CD14-positive monocyte (primary cell): ENCODE results near the gene IRF2BP2. TPM values are rescaled to one million over a fixed set of nuclear protein-coding genes. Genes with fewer than 3 reads are reported as not detected.

ENCODE experiments used
- DNase-seq, 3 donors: peaks; one replicate each; pipeline ENCODE4 v3.0.0-alpha.2; 2011 to 2022
- H2AFZ ChIP-seq: 2 replicates; pipeline ENCODE4 v1.6.0; 2012; ENCODE audit warnings: mild to moderate bottlenecking, low read depth, low read length, inconsistent platforms; ENCODE audit not compliant: insufficient read depth, poor library complexity, severe bottlenecking
- H3K27ac ChIP-seq, 2 donors: 1 replicate in 1 of 2; 2 replicates in 1 of 2; pipeline ENCODE4 v1.5.1; 2012 to 2013; ENCODE audit warnings: low read length in 2 of 2, control low read depth in 1 of 2, inconsistent platforms in 1 of 2, low read depth in 1 of 2, mild to moderate bottlenecking in 1 of 2
- H3K27me3 ChIP-seq, 2 donors: one replicate each; pipeline versions ENCODE4 v1.6.0 to v1.6.1; 2011 to 2013; ENCODE audit warnings: low read length in 2 of 2; ENCODE audit not compliant: control insufficient read depth in 2 of 2, insufficient read depth in 2 of 2
- H3K36me3 ChIP-seq, 2 donors: replicated peaks in 1 of 2; 1 replicate in 1 of 2; 2 replicates in 1 of 2; pipeline versions ENCODE4 v1.5.1 to v1.6.1; 2012 to 2013; ENCODE audit warnings: low read length in 2 of 2, control low read depth in 1 of 2, inconsistent platforms in 1 of 2, mild to moderate bottlenecking in 1 of 2; ENCODE audit not compliant: insufficient read depth in 2 of 2, control insufficient read depth in 1 of 2
- H3K4me1 ChIP-seq, 2 donors: 1 replicate in 1 of 2; 2 replicates in 1 of 2; pipeline versions ENCODE4 v1.5.1 to v1.6.1; 2012 to 2013; ENCODE audit warnings: low read length in 2 of 2, control low read depth in 1 of 2, inconsistent platforms in 1 of 2, mild to moderate bottlenecking in 1 of 2, moderate library complexity in 1 of 2; ENCODE audit not compliant: insufficient read depth in 2 of 2, control insufficient read depth in 1 of 2
- H3K4me2 ChIP-seq: replicated peaks from 2 replicates; pipeline ENCODE3; 2012; ENCODE audit warnings: low read length, moderate library complexity, mild to moderate bottlenecking; ENCODE audit not compliant: poor library complexity, severe bottlenecking; ENCODE audit errors: extremely low read depth
- H3K4me3 ChIP-seq, 3 experiments: fragments of 200-600 bp in 1 of 3; sonication (generic) in 1 of 3; replicated peaks in 1 of 3; 1 replicate in 2 of 3; 2 replicates in 1 of 3; pipeline ENCODE4 v1.5.1; 2011 to 2013; ENCODE audit warnings: low read length in 3 of 3, mild to moderate bottlenecking in 3 of 3, control low read depth in 2 of 3, low read depth in 2 of 3, inconsistent platforms in 1 of 3, moderate library complexity in 1 of 3
- H3K79me2 ChIP-seq: 2 replicates; pipeline ENCODE4 v1.6.0; 2012; ENCODE audit warnings: mild to moderate bottlenecking, control low read depth, inconsistent platforms, low read length, moderate library complexity; ENCODE audit not compliant: insufficient read depth
- H3K9ac ChIP-seq: 2 replicates; pipeline ENCODE4 v1.6.0; 2017; ENCODE audit warnings: low read length, mild to moderate bottlenecking; ENCODE audit not compliant: insufficient read depth, poor library complexity, severe bottlenecking
- H3K9me3 ChIP-seq, 2 donors: replicated peaks in 1 of 2; 1 replicate in 1 of 2; 2 replicates in 1 of 2; pipeline versions ENCODE4 v1.5.1 to v1.6.1; 2012 to 2013; ENCODE audit warnings: low read length in 2 of 2, control low read depth in 1 of 2; ENCODE audit not compliant: control insufficient read depth in 1 of 2, insufficient read depth in 1 of 2
- H4K20me1 ChIP-seq: 2 replicates; pipeline ENCODE4 v1.6.0; 2012; ENCODE audit warnings: mild to moderate bottlenecking, low read length, control low read depth, moderate library complexity; ENCODE audit not compliant: insufficient read depth
- H3K27ac Mint-ChIP-seq, 7 donors: one replicate each; pipeline ENCODE4 v1.8.0; 2020; ENCODE audit warnings: mild to moderate bottlenecking in 7 of 7, mixed read lengths in 7 of 7, moderate library complexity in 6 of 7, inconsistent platforms in 2 of 7
- H3K27me3 Mint-ChIP-seq, 3 donors: one replicate each; pipeline ENCODE4 v1.8.0; 2021 to 2022; ENCODE audit warnings: low read depth in 3 of 3, mild to moderate bottlenecking in 3 of 3, mixed read lengths in 3 of 3, moderate library complexity in 3 of 3, inconsistent platforms in 1 of 3
- H3K36me3 Mint-ChIP-seq, 2 donors: one replicate each; pipeline ENCODE4 v1.8.0; 2020; ENCODE audit warnings: mixed read lengths in 2 of 2, inconsistent platforms in 1 of 2, mild to moderate bottlenecking in 1 of 2
- H3K4me1 Mint-ChIP-seq: one replicate; pipeline ENCODE4 v1.8.0; 2020; ENCODE audit warnings: mild to moderate bottlenecking, mixed read lengths
- H3K4me3 Mint-ChIP-seq, 2 donors: one replicate each; pipeline ENCODE4 v1.8.0; 2020; ENCODE audit warnings: mild to moderate bottlenecking in 2 of 2, mixed read lengths in 2 of 2, moderate library complexity in 1 of 2
- H3K9me3 Mint-ChIP-seq, 7 donors: one replicate each; pipeline ENCODE4 v1.8.0; 2020 to 2022; ENCODE audit warnings: mixed read lengths in 7 of 7, mild to moderate bottlenecking in 6 of 7, moderate library complexity in 6 of 7, inconsistent platforms in 2 of 7
- WGBS: methylation state at CpG from one replicate; pipeline ENCODE4 v1.1.5; 2013; ENCODE audit warnings: missing lambda C conversion rate; ENCODE audit not compliant: insufficient coverage; 5-methylcytosine and 5-hydroxymethylcytosine counted together
- intact Hi-C, 2 donors: fragments of 100-400 bp; cut with micrococcal nuclease; formaldehyde crosslinking; loops; one replicate each; pipeline versions ENCODE4 v1.15.0 to v1.15.1; 2023
- polyA plus RNA-seq, 3 donors: library from polyadenylated mRNA; depleted of rRNA in 1 of 3; unstranded in 2 of 3; stranded (reverse) in 1 of 3; fragments of 300-500 nt in 2 of 3; fragments of >200 nt in 1 of 3; fragmentation: Illumina TruSeq in 2 of 3; gene quantifications; 1 replicate in 2 of 3; 2 replicates in 1 of 3; pipeline ENCODE4 v1.2.3, GENCODE V29; 2012 to 2021
- TF ChIP-seq, protein P1 (sequence below): fragments of 200-600 bp; IDR thresholded peaks from one replicate; pipeline ENCODE4 v1.8.0; 2022; ENCODE audit warnings: antibody characterized with exemption, mild to moderate bottlenecking

The IRF2BP2 gene
- polyA plus RNA-seq, 3 donors = 22.4 to 656 (median 22.6) TPM

GRCh38 chr1:234608025-234608910 is 1.7 kb downstream of the IRF2BP2 start:
- peaks cover 40 to 54% of the 10 kb centered on the region in 2 donors for H3K4me1 ChIP-seq
- peak overlapping the region; percentile 98 for H3K9ac ChIP-seq
- TF ChIP-seq, protein P1, sequence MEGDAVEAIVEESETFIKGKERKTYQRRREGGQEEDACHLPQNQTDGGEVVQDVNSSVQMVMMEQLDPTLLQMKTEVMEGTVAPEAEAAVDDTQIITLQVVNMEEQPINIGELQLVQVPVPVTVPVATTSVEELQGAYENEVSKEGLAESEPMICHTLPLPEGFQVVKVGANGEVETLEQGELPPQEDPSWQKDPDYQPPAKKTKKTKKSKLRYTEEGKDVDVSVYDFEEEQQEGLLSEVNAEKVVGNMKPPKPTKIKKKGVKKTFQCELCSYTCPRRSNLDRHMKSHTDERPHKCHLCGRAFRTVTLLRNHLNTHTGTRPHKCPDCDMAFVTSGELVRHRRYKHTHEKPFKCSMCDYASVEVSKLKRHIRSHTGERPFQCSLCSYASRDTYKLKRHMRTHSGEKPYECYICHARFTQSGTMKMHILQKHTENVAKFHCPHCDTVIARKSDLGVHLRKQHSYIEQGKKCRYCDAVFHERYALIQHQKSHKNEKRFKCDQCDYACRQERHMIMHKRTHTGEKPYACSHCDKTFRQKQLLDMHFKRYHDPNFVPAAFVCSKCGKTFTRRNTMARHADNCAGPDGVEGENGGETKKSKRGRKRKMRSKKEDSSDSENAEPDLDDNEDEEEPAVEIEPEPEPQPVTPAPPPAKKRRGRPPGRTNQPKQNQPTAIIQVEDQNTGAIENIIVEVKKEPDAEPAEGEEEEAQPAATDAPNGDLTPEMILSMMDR = no peak
- H3K36me3 ChIP-seq = peaks cover 41 to 43% of the 10 kb centered on the region in 2 donors
- Mint-ChIP-seq H3K9me3 (peaks cover 0 to 7% (median 0%) of the 10 kb centered on the region in 7 donors), H3K36me3 (peaks cover 49% of the 10 kb centered on the region in 2 donors), H3K27me3 (no peaks in the 10 kb centered on the region), H3K4me3 (peak overlapping the region; percentile 99 to 100), H3K4me1 (peaks cover 24% of the 10 kb centered on the region), H3K27ac (peak overlapping the region; percentile 97 to 100 (median 98))
- intact Hi-C loops = loop anchor here (5.0 to 10.0 kb wide), 2 partner anchors 283 to 374 kb away; no protein-coding TSS in a partner anchor
- no peak overlapping the region for H2AFZ ChIP-seq
- H4K20me1 ChIP-seq = peaks cover 48% of the 10 kb centered on the region
- peak overlapping the region; percentile 62 to 95 (median 89) for H3K4me3 ChIP-seq
- DNase-seq = peak; percentile 95 to 99 (median 95)
- H3K27me3 ChIP-seq = no peaks in the 10 kb centered on the region
- peaks cover 61% of the 10 kb centered on the region for H3K79me2 ChIP-seq
- H3K9me3 ChIP-seq = no peaks in the 10 kb centered on the region
- H3K27ac ChIP-seq = peak overlapping the region; percentile 95 to 98
- WGBS = under 1% methylated on average over 66 of the region's 68 CpGs
- H3K4me2 ChIP-seq = peak overlapping the region; percentile 99

GRCh38 chr1:234607109-234608024 is 2.6 kb downstream of the IRF2BP2 start:
- H3K9me3 Mint-ChIP-seq = peaks cover 0 to 7% (median 0%) of the 10 kb centered on the region in 7 donors
- peaks cover 39 to 56% of the 10 kb centered on the region in 2 donors for H3K4me1 ChIP-seq
- H3K4me3 ChIP-seq = peak overlapping the region; percentile 62 to 95 (median 89)
- 1% methylated on average over 17 of the region's 22 CpGs for WGBS
- H3K27me3 Mint-ChIP-seq = no peaks in the 10 kb centered on the region
- intact Hi-C loops = loop anchor here (5.0 to 10.0 kb wide), 2 partner anchors 283 to 375 kb away; no protein-coding TSS in a partner anchor
- H3K79me2 ChIP-seq = peaks cover 70% of the 10 kb centered on the region
- H3K9ac ChIP-seq = peak overlapping the region; percentile 98
- H3K27ac ChIP-seq = peak overlapping the region; percentile 95 to 98
- peaks cover 56 to 57% of the 10 kb centered on the region in 2 donors for H3K36me3 Mint-ChIP-seq
- no peaks in the 10 kb centered on the region for H3K27me3 ChIP-seq
- TF ChIP-seq, protein P1 = no peak
- H3K4me2 ChIP-seq = peak overlapping the region; percentile 99
- peaks cover 57% of the 10 kb centered on the region for H4K20me1 ChIP-seq
- peak overlapping the region; percentile 97 to 100 (median 98) for H3K27ac Mint-ChIP-seq
- H2AFZ ChIP-seq = no peak overlapping the region
- peaks cover 43 to 44% of the 10 kb centered on the region in 2 donors for H3K36me3 ChIP-seq
- peak in 2 of 3 donors; percentile 59 to 76 for DNase-seq
- no peaks in the 10 kb centered on the region for H3K9me3 ChIP-seq
- H3K4me1 Mint-ChIP-seq = peaks cover 24% of the 10 kb centered on the region
- peak overlapping the region; percentile 99 to 100 for H3K4me3 Mint-ChIP-seq
